Adipocyte (in vitro differentiated cells): Measurements from ENCODE around the gene HPS4.
"Not testable (repeated sequence)": the region's sequence is repeated elsewhere in the genome, so short reads cannot be mapped to it uniquely, and the experiment has no call there.

Experiments used
- DNase-seq: peaks from one replicate; pipeline ENCODE4 v3.0.0-alpha.2; 2015; ENCODE audit warnings: low read depth
- H3K27me3 ChIP-seq: replicated peaks from 2 replicates; pipeline ENCODE4 v1.7.0; 2013; ENCODE audit warnings: mild to moderate bottlenecking, low read length, moderate library complexity; ENCODE audit not compliant: control insufficient read depth, insufficient read depth
- H3K36me3 ChIP-seq: 2 replicates; pipeline ENCODE4 v1.7.0; 2013; ENCODE audit warnings: low read length, mild to moderate bottlenecking, moderate library complexity; ENCODE audit not compliant: control insufficient read depth, insufficient read depth, severe bottlenecking
- H3K4me1 ChIP-seq: 2 replicates; pipeline ENCODE4 v1.7.0; 2013; ENCODE audit warnings: mild to moderate bottlenecking, low read length, moderate library complexity; ENCODE audit not compliant: control insufficient read depth, insufficient read depth
- H3K4me3 ChIP-seq: 2 replicates; pipeline ENCODE4 v1.7.0; 2013; ENCODE audit warnings: mild to moderate bottlenecking, low read length, moderate library complexity
- H3K9ac ChIP-seq: 2 replicates; pipeline ENCODE4 v1.7.0; 2013; ENCODE audit warnings: mild to moderate bottlenecking, low read length, moderate library complexity
- H3K9me3 ChIP-seq: 2 replicates; pipeline ENCODE4 v1.7.0; 2013; ENCODE audit warnings: mild to moderate bottlenecking, low read length, moderate library complexity; ENCODE audit not compliant: control insufficient read depth

HPS4 gene

GRCh38 chr22:26416670-26417276 lies 66.8 kb downstream of the HPS4 start:
- peak; percentile 64 for DNase-seq
- no peak overlapping the region for H3K4me3 ChIP-seq
- no peaks in the 10 kb centered on the region for H3K36me3 ChIP-seq

GRCh38 chr22:26416256-26416655 lies 67.3 kb downstream of the HPS4 start:
- Histone ChIP-seq H3K4me1 (peaks cover 10% of the 10 kb centered on the region), H3K36me3 (no peaks in the 10 kb centered on the region), H3K9me3 (peaks cover 2% of the 10 kb centered on the region), H3K9ac (no peak overlapping the region), H3K27me3 (peaks cover 51% of the 10 kb centered on the region), H3K4me3 (no peak overlapping the region)
- DNase-seq, result no peak

More at GRCh38 chr22:26416670-26417276, 66.8 kb downstream of the HPS4 start:
- H3K4me1 ChIP-seq, result peaks cover 10% of the 10 kb centered on the region
- H3K9ac ChIP-seq, result no peak overlapping the region
- H3K27me3 ChIP-seq, result peaks cover 46% of the 10 kb centered on the region
- no peaks in the 10 kb centered on the region for H3K9me3 ChIP-seq

- Histone ChIP-seq H3K9me3 (peaks cover 9% of the 10 kb centered on the region), H3K36me3 (no peaks in the 10 kb centered on the region), H3K27me3 (peaks cover 62% of the 10 kb centered on the region), H3K4me1 (peaks cover 10% of the 10 kb centered on the region), H3K4me3 (no peak overlapping the region), H3K9ac (no peak overlapping the region)
- DNase-seq, result no peak
Measured at GRCh38 chr22:26414347-26414746, 69.2 kb downstream of the HPS4 start.

GRCh38 chr22:26410386-26410785 lies 73.2 kb downstream of the HPS4 start:
- H3K9me3 ChIP-seq, result peaks cover 9% of the 10 kb centered on the region
- DNase-seq, result no peak
- H3K4me1 ChIP-seq, result no peaks in the 10 kb centered on the region
- H3K36me3 ChIP-seq, result no peaks in the 10 kb centered on the region
- no peak overlapping the region for H3K4me3 ChIP-seq
- H3K27me3 ChIP-seq, result peaks cover 58% of the 10 kb centered on the region
- no peak overlapping the region for H3K9ac ChIP-seq

- Histone ChIP-seq H3K36me3 (no peaks in the 10 kb centered on the region), H3K9ac (no peak overlapping the region), H3K4me1 (no peaks in the 10 kb centered on the region), H3K27me3 (peaks cover 60% of the 10 kb centered on the region), H3K9me3 (peaks cover 9% of the 10 kb centered on the region), H3K4me3 (no peak overlapping the region)
- DNase-seq, result no peak
Measured at GRCh38 chr22:26409719-26410335, 73.8 kb downstream of the HPS4 start.

GRCh38 chr22:26408562-26409220 lies 74.9 kb downstream of the HPS4 start:
- DNase-seq, H3K9ac ChIP-seq, H3K9me3 ChIP-seq, H3K36me3 ChIP-seq, H3K4me3 ChIP-seq, H3K4me1 ChIP-seq: not testable (repeated sequence)
- peaks cover 56% of the 10 kb centered on the region for H3K27me3 ChIP-seq

GRCh38 chr22:26406118-26406517 lies 77.5 kb downstream of the HPS4 start:
- H3K9ac ChIP-seq, result no peak overlapping the region
- H3K4me3 ChIP-seq, result no peak overlapping the region
- H3K27me3 ChIP-seq, result peaks cover 41% of the 10 kb centered on the region
- DNase-seq, result no peak
- H3K4me1 ChIP-seq, result no peaks in the 10 kb centered on the region
- peaks cover 6% of the 10 kb centered on the region for H3K9me3 ChIP-seq
- no peaks in the 10 kb centered on the region for H3K36me3 ChIP-seq

- H3K36me3 ChIP-seq, result no peaks in the 10 kb centered on the region
- H3K27me3 ChIP-seq, result peaks cover 30% of the 10 kb centered on the region
- H3K4me1 ChIP-seq, result no peaks in the 10 kb centered on the region
- no peak overlapping the region for H3K4me3 ChIP-seq
- no peak for DNase-seq
- H3K9ac ChIP-seq, result no peak overlapping the region
- peaks cover 4% of the 10 kb centered on the region for H3K9me3 ChIP-seq
Measured at GRCh38 chr22:26404851-26405421, 78.6 kb downstream of the HPS4 start.

GRCh38 chr22:26401726-26402125 lies 81.9 kb downstream of the HPS4 start:
- no peak for DNase-seq
- H3K4me3 ChIP-seq, result no peak overlapping the region
- no peaks in the 10 kb centered on the region for H3K9me3 ChIP-seq
- H3K27me3 ChIP-seq, result peaks cover 13% of the 10 kb centered on the region
- no peak overlapping the region for H3K9ac ChIP-seq
- peaks cover 4% of the 10 kb centered on the region for H3K4me1 ChIP-seq
- H3K36me3 ChIP-seq, result no peaks in the 10 kb centered on the region
